ENCODE measurements around the gene IFITM10. TPM values are rescaled to one million over a fixed set of nuclear protein-coding genes. Genes with fewer than 3 reads are reported as not detected.

The IFITM10 gene
- polyA plus RNA-seq, 2 donors = 0.73 to 1.1 TPM

DNA sequence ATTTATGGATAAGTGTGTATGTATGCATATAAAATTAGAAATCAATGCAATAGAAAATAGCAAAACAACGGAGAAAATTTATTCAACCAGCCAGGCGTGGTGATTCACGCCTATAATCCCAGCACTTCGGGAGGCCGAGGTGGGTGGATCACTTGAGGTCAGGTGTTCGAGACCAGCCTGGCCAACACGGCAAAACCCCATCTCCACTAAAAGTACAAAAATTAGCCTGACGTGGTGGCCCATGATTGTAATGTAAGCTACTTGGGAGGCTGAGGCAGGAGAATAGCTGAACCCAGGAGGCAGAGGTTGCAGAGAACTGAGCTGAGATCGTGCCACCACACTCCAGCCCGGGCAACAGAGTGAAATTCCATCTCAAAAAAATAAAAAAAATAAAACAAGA lies 47.9 kb downstream of the IFITM10 start:
- Histone ChIP-seq H3K27me3 (ENCODE audit: control insufficient read depth in 1 of 2, insufficient read depth in 2 of 2, low read length in 2 of 2) (no peaks in the 10 kb centered on the region), H3K27ac (ENCODE audit: low read depth in 2 of 2, low read length in 1 of 2) (no peak overlapping the region), H3K4me3 (ENCODE audit: low read depth in 1 of 2, low read length in 2 of 2) (no peak overlapping the region), H3K36me3 (ENCODE audit: control insufficient read depth in 2 of 2, insufficient read depth in 2 of 2, low read length in 1 of 2) (no peaks in the 10 kb centered on the region), H3K4me1 (ENCODE audit: control insufficient read depth in 2 of 2, insufficient read depth in 2 of 2, low read length in 1 of 2) (peaks cover 0 to 2% of the 10 kb centered on the region in 2 donors), H3K9me3 (ENCODE audit: control insufficient read depth in 2 of 2, insufficient read depth in 1 of 2, low read depth in 1 of 2, low read length in 1 of 2) (no peaks in the 10 kb centered on the region)
- WGBS, 2 donors = 87 to 97% methylated on average over 10 of the region's 10 CpGs

DNA sequence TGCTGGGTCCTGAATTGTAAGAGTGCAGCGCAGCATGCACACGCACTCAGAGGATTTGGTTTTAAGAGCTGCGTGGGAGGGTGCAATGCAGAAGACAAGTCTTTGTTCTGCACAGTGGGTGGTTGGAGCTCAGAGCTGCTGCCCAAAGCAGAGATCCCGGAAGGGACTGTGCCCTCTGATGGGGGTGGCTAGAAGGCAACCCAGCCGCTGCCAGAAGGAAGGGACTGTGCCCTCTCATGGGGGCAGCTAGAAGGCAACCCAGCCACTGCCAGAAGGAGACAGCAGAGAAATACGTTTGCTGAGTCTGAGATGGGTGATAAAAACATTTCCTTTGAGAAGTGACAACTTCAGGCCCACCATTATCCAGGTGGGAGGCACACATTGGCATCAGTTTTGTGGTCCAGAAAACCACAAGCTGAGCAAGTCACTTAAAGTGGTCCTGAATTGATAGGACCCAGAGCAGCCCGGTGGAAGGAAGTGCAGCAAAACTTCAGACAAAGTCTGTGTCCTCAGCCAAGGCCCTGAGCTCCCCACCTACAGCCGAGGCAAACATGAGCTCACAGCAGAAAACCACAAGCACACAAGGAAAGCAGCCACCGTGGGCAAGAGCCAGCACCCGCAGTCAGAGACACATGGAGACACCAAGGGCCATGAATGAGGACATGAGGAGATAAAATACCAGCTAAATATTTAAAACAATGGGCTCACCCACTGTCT lies 49.1 kb downstream of the IFITM10 start:
- 66 to 73% methylated on average over 10 of the region's 10 CpGs for WGBS, 2 donors
- H3K27me3 ChIP-seq (ENCODE audit: control insufficient read depth in 1 of 2, insufficient read depth in 2 of 2, low read length in 2 of 2) = no peaks in the 10 kb centered on the region
- H3K4me3 ChIP-seq (ENCODE audit: low read depth in 1 of 2, low read length in 2 of 2) = no peak overlapping the region
- no peak overlapping the region for H3K27ac ChIP-seq (ENCODE audit: low read depth in 2 of 2, low read length in 1 of 2)
- no peaks in the 10 kb centered on the region for H3K9me3 ChIP-seq (ENCODE audit: control insufficient read depth in 2 of 2, insufficient read depth in 1 of 2, low read depth in 1 of 2, low read length in 1 of 2)
- H3K4me1 ChIP-seq (ENCODE audit: control insufficient read depth in 2 of 2, insufficient read depth in 2 of 2, low read length in 1 of 2) = peaks cover 0 to 2% of the 10 kb centered on the region in 2 donors
- no peaks in the 10 kb centered on the region for H3K36me3 ChIP-seq (ENCODE audit: control insufficient read depth in 2 of 2, insufficient read depth in 2 of 2, low read length in 1 of 2)

DNA sequence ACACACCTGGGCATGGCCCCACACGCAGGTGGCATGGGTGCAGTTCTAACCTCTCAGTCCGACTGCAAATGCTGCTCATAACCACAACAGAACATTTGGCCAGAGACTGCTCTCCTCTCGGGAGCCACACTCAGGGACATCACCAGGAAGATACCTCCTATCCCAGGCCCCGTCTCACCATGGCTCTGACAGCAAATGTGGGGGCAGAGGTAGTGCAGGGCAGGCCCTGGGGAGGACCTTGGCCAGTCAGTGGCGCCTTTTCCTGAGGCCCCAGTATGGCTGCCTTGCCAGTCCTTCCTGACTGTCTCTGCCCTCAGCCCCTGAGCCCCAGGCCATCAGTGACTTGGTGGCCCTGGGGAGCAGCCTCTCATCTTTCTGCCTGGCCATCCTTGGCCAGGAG lies 50.6 kb downstream of the IFITM10 start:
- Histone ChIP-seq H3K4me3 (ENCODE audit: low read depth in 1 of 2, low read length in 2 of 2) (no peak overlapping the region), H3K36me3 (ENCODE audit: control insufficient read depth in 2 of 2, insufficient read depth in 2 of 2, low read length in 1 of 2) (no peaks in the 10 kb centered on the region), H3K4me1 (ENCODE audit: control insufficient read depth in 2 of 2, insufficient read depth in 2 of 2, low read length in 1 of 2) (no peaks in the 10 kb centered on the region), H3K9me3 (ENCODE audit: control insufficient read depth in 2 of 2, insufficient read depth in 1 of 2, low read depth in 1 of 2, low read length in 1 of 2) (no peaks in the 10 kb centered on the region), H3K27ac (ENCODE audit: low read depth in 2 of 2, low read length in 1 of 2) (peak overlapping the region in 1 of 2 donors; percentile 42), H3K27me3 (ENCODE audit: control insufficient read depth in 1 of 2, insufficient read depth in 2 of 2, low read length in 2 of 2) (no peaks in the 10 kb centered on the region)
- WGBS, 2 donors = 76 to 81% methylated on average over 5 of the region's 5 CpGs

DNA sequence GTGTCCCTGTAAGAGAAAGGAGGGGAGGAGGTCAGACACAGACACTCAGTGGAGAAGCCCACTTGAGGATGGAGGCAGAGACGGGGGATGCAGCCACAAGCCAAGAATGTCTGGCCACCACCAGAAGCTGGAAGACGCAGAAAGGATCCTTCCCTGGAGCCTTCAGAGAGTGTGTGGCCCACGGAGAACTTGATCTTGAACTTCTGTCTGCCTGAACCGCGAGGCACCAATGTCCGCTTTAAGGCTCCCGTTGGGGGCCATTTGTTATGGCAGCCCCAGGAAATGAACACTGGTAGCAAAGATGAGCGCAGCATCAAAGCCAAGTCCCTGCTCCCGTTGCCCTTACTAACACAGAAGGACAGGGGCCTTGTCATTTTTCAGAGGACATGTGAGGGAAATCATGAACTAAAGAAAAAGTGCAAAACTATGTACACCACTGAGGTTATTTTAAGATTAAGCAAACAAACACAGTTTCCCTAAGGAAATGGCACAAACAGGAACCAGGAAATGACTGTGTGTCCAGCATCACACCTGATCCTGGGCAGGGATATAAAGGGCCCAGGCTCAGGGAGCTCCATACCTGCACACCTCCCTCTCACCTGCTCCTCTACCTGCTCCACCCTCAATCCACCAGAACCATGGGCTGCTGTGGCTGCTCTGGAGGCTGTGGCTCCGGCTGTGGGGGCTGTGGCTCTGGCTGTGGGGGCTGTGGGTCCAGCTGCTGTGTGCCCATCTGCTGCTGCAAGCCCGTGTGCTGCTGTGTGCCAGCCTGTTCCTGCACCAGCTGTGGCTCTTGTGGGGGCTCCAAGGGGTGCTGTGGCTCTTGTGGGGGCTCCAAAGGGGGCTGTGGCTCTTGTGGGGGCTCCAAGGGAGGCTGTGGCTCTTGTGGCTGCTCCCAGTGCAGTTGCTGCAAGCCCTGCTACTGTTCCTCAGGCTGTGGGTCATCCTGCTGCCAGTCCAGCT lies 53.5 kb downstream of the IFITM10 start, which contains the start of gene KRTAP5-6:
Gene KRTAP5-6 (plus strand): TSS at position 588 of the 963 bp plus-strand sequence. CDS start 51 bp downstream, at position 639.
- peaks cover 0 to 4% of the 10 kb centered on the region in 2 donors for H3K4me1 ChIP-seq (ENCODE audit: control insufficient read depth in 2 of 2, insufficient read depth in 2 of 2, low read length in 1 of 2)
- H3K27me3 ChIP-seq (ENCODE audit: control insufficient read depth in 1 of 2, insufficient read depth in 2 of 2, low read length in 2 of 2) = no peaks in the 10 kb centered on the region
- no peak within 1 kb of the TSS for H3K4me3 ChIP-seq (ENCODE audit: low read depth in 1 of 2, low read length in 2 of 2)
- no peak within 1 kb of the TSS for H3K27ac ChIP-seq (ENCODE audit: low read depth in 2 of 2, low read length in 1 of 2)
- no peaks in the 10 kb centered on the region for H3K9me3 ChIP-seq (ENCODE audit: control insufficient read depth in 2 of 2, insufficient read depth in 1 of 2, low read depth in 1 of 2, low read length in 1 of 2)
- H3K36me3 ChIP-seq (ENCODE audit: control insufficient read depth in 2 of 2, insufficient read depth in 2 of 2, low read length in 1 of 2) = no peaks in the 10 kb centered on the region
- 85 to 87% methylated on average over 11 of the region's 11 CpGs for WGBS, 2 donors

DNA sequence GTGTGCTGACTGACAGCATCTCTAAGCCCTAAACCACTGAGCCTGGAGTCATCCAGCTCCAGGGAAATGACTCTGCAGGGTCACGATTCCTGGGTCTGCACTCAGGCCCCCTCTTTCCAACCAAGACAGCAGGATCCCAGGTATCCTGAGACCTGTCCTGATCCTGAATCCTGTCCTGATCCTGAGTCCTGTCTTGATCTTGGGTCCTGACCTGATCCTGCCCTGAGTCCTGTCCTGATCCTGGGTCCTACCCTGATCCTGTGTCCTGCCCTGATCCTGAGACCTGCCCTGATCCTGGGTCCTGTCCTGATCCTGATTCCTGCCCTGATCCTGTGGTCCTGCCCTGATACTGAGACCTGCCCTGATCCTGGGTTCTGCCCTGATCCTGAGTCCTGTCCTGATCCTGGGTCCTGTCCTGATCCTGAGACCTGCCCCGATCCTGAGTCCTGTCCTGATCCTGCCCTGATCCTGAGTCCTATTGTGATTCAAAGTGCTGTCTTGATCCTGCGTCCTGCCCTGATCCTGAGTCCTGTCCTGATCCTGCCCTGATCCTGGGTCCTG lies 54.8 kb downstream of the IFITM10 start:
- Histone ChIP-seq H3K27me3 (ENCODE audit: control insufficient read depth in 1 of 2, insufficient read depth in 2 of 2, low read length in 2 of 2) (no peaks in the 10 kb centered on the region), H3K4me1 (ENCODE audit: control insufficient read depth in 2 of 2, insufficient read depth in 2 of 2, low read length in 1 of 2) (peaks cover 0 to 4% of the 10 kb centered on the region in 2 donors), H3K36me3 (ENCODE audit: control insufficient read depth in 2 of 2, insufficient read depth in 2 of 2, low read length in 1 of 2) (no peaks in the 10 kb centered on the region), H3K9me3 (ENCODE audit: control insufficient read depth in 2 of 2, insufficient read depth in 1 of 2, low read depth in 1 of 2, low read length in 1 of 2) (no peaks in the 10 kb centered on the region), H3K4me3 (ENCODE audit: low read depth in 1 of 2, low read length in 2 of 2) (no peak overlapping the region), H3K27ac (ENCODE audit: low read depth in 2 of 2, low read length in 1 of 2) (no peak overlapping the region)
- WGBS, 2 donors = 92 to 96% methylated on average over 3 of the region's 3 CpGs

DNA sequence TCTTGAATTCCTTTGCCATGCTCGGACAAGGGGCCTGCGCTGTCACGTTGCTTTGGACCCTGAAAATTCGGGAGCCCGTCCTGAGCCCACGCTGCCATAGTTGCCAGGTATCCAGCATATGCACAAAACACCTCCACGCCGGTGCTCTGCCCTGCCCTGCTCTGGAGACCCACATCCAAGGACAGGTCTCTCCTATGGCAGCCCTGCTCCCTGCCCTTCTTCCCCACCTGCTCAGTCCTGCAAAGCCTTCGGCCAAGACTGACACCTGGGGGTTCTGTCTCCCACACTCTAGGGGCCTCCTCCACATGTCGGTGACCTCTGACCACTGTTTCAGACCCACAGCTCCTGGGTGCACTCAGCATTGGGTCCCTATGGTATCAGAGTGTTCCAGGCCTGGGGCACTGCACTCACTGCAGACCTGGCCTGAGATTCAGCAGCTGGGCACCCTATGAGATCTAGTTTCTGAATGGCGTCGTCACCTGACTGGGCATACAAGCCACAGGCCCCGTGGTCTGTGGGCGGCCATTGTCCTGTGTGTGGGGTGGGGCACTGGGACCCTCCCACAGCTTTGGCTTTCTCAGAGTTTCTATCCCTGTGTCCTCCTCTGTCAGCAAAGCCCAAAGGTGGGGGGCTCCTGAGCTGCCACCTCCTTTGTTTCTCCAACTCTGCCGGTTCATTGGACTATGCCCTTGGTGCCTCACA lies 55.4 kb downstream of the IFITM10 start:
- Histone ChIP-seq H3K27me3 (ENCODE audit: control insufficient read depth in 1 of 2, insufficient read depth in 2 of 2, low read length in 2 of 2) (no peaks in the 10 kb centered on the region), H3K9me3 (ENCODE audit: control insufficient read depth in 2 of 2, insufficient read depth in 1 of 2, low read depth in 1 of 2, low read length in 1 of 2) (no peaks in the 10 kb centered on the region), H3K4me1 (ENCODE audit: control insufficient read depth in 2 of 2, insufficient read depth in 2 of 2, low read length in 1 of 2) (peaks cover 0 to 4% of the 10 kb centered on the region in 2 donors), H3K4me3 (ENCODE audit: low read depth in 1 of 2, low read length in 2 of 2) (no peak overlapping the region), H3K36me3 (ENCODE audit: control insufficient read depth in 2 of 2, insufficient read depth in 2 of 2, low read length in 1 of 2) (no peaks in the 10 kb centered on the region), H3K27ac (ENCODE audit: low read depth in 2 of 2, low read length in 1 of 2) (no peak overlapping the region)
- WGBS, 2 donors = 85 to 92% methylated on average over 15 of the region's 15 CpGs

DNA sequence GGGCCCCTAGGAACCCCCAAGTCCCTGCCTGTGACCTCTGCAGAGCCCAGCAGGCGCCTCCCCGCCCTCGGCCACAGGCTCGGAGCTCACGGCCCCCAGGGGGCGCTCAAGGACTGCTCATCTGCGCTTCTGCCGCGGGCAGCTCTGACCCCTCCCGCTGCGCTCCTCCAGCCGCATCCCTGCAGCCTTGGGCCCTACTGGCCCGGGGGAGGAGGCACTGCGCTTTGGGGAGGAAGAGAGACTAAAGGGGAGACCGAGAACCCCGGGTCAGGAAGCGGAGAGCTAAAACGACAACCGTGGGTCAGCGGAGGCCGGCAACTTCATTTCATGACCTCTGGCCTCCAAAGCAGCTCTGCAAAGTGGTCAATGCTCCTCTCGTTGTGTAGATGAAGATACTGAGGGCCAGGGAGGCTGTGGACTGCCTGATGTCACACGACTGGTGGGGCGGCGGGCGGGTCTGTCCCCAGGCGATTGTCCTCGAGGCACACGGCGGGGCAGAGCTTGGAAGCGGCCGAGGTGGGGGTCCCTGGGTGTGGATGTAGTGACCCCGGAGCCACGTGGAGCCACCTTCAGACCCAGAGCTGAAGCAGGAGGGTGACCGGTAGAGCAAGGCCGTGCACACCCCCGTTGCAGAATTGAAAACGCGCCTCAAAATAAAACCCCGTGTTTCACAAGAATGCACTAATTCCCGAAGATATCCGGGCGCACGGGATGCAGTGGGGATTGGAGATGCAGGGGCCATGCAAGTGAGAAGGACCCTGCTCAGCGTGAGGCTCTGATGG lies 56.1 kb downstream of the IFITM10 start:
- no peak overlapping the region for H3K27ac ChIP-seq (ENCODE audit: low read depth in 2 of 2, low read length in 1 of 2)
- peaks cover 0 to 4% of the 10 kb centered on the region in 2 donors for H3K4me1 ChIP-seq (ENCODE audit: control insufficient read depth in 2 of 2, insufficient read depth in 2 of 2, low read length in 1 of 2)
- no peaks in the 10 kb centered on the region for H3K36me3 ChIP-seq (ENCODE audit: control insufficient read depth in 2 of 2, insufficient read depth in 2 of 2, low read length in 1 of 2)
- WGBS, 2 donors = 44 to 46% methylated on average over 45 of the region's 45 CpGs
- no peaks in the 10 kb centered on the region for H3K9me3 ChIP-seq (ENCODE audit: control insufficient read depth in 2 of 2, insufficient read depth in 1 of 2, low read depth in 1 of 2, low read length in 1 of 2)
- H3K27me3 ChIP-seq (ENCODE audit: control insufficient read depth in 1 of 2, insufficient read depth in 2 of 2, low read length in 2 of 2) = no peaks in the 10 kb centered on the region
- no peak overlapping the region for H3K4me3 ChIP-seq (ENCODE audit: low read depth in 1 of 2, low read length in 2 of 2)

DNA sequence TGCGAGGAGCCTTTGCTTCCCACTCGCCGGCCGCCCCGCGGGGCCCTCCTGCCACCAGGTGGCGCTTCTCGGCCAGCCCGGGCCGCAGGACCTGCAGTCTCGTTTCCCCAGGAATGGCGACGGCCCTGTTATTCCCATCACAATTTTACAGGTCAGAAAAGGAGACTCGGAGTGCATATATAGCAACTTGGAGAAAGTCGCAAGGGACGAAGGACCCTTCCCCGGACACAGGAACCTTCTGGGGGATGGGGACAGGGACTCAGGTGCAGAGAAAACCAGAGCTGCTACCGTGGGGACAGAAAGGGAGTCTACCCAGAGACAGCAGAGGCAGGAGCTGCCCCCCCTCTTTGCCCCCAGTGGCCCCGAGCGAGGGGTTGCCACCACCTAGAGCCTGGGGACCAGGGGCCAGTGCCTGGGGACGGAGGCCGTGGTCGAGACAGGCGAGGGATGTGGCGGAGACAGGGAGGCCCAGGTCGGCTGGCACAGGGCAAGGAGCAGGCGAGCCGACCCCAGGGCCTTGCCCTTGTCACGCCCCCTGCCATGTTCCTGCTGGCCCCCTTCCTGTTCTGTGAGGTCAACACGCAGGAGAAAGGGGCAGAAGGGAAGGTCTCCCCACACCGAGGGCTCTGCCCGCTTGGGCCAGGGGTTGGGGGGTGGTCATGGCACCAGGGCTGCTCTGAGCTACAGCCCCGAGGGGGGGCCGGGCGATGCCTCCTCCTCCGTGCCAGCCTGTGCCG lies 56.9 kb downstream of the IFITM10 start:
- peak overlapping the region; percentile 12 to 21 for H3K4me3 ChIP-seq (ENCODE audit: low read depth in 1 of 2, low read length in 2 of 2)
- H3K27me3 ChIP-seq (ENCODE audit: control insufficient read depth in 1 of 2, insufficient read depth in 2 of 2, low read length in 2 of 2) = no peaks in the 10 kb centered on the region
- no peaks in the 10 kb centered on the region for H3K9me3 ChIP-seq (ENCODE audit: control insufficient read depth in 2 of 2, insufficient read depth in 1 of 2, low read depth in 1 of 2, low read length in 1 of 2)
- H3K4me1 ChIP-seq (ENCODE audit: control insufficient read depth in 2 of 2, insufficient read depth in 2 of 2, low read length in 1 of 2) = peaks cover 0 to 4% of the 10 kb centered on the region in 2 donors
- H3K36me3 ChIP-seq (ENCODE audit: control insufficient read depth in 2 of 2, insufficient read depth in 2 of 2, low read length in 1 of 2) = no peaks in the 10 kb centered on the region
- WGBS, 2 donors = 10 to 14% methylated on average over 37 of the region's 37 CpGs
- H3K27ac ChIP-seq (ENCODE audit: low read depth in 2 of 2, low read length in 1 of 2) = no peak overlapping the region
